ENCODE measurements around the gene RAET1G.
"Not testable (repeated sequence)": the region's sequence is repeated elsewhere in the genome, so short reads cannot be mapped to it uniquely, and the experiment has no call there.

Gene RAET1G

DNA sequence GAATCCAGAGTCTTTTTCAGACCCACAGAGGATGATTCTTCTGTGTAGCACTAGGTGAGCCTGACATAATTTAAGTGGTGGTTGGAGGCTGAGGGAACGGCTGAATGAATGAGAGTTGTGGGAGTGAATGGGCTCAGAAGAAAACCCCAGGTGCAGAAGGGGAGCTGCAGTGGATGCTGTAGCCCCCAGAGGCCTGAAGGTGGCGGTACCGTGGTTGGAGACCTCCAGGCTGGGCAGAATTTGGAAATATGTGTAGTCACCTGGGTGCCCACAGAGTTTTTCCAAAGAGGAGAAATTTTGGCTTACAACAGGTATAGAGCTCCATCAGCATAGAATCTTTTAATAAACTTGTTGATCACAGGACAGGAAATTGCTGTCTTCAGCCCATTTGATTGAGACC lies 6.5 kb upstream of the RAET1G start:
- Histone ChIP-seq H3K4me1 (ENCODE audit: control insufficient read depth in 1 of 2, insufficient read depth in 2 of 2, low read length in 2 of 2) (peaks cover 0 to 11% of the 10 kb centered on the region in 2 donors), H3K4me3 (ENCODE audit: low read depth in 1 of 2, low read length in 2 of 2) (no peak overlapping the region), H3K27ac (ENCODE audit: low read length) (no peak overlapping the region), H3K36me3 (ENCODE audit: control insufficient read depth in 1 of 2, insufficient read depth in 2 of 2, low read length in 2 of 2) (no peaks in the 10 kb centered on the region), H3K9me3 (ENCODE audit: control insufficient read depth in 1 of 2, low read length in 2 of 2) (no peaks in the 10 kb centered on the region), H3K27me3 (ENCODE audit: low read depth, low read length) (peaks cover 20% of the 10 kb centered on the region)

DNA sequence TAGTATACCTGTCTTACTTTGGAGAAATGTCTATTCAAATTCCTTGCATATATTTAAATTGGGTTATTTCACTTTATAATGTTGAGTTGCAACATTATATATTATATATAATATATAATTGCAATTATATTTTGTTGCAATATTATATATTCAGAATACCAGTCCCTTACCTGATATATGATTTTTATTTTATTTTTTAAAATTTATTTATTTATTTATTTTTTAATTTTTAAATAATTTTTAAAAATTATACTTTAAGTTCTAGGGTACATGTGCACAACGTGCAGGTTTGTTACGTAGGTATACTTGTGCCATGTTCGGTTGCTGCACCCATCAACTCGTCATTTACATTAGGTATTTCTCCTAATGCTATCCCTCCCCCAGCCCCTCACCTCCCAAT lies 4.1 kb upstream of the RAET1G start:
- H3K4me1 ChIP-seq (ENCODE audit: control insufficient read depth in 1 of 2, insufficient read depth in 2 of 2, low read length in 2 of 2): peaks cover 0 to 16% of the 10 kb centered on the region in 2 donors
- H3K27ac ChIP-seq (ENCODE audit: low read length); H3K27me3 ChIP-seq (ENCODE audit: low read depth, low read length); H3K4me3 ChIP-seq (ENCODE audit: low read depth in 1 of 2, low read length in 2 of 2); H3K9me3 ChIP-seq (ENCODE audit: control insufficient read depth in 1 of 2, low read length in 2 of 2); H3K36me3 ChIP-seq (ENCODE audit: control insufficient read depth in 1 of 2, insufficient read depth in 2 of 2, low read length in 2 of 2): not testable (repeated sequence)

DNA sequence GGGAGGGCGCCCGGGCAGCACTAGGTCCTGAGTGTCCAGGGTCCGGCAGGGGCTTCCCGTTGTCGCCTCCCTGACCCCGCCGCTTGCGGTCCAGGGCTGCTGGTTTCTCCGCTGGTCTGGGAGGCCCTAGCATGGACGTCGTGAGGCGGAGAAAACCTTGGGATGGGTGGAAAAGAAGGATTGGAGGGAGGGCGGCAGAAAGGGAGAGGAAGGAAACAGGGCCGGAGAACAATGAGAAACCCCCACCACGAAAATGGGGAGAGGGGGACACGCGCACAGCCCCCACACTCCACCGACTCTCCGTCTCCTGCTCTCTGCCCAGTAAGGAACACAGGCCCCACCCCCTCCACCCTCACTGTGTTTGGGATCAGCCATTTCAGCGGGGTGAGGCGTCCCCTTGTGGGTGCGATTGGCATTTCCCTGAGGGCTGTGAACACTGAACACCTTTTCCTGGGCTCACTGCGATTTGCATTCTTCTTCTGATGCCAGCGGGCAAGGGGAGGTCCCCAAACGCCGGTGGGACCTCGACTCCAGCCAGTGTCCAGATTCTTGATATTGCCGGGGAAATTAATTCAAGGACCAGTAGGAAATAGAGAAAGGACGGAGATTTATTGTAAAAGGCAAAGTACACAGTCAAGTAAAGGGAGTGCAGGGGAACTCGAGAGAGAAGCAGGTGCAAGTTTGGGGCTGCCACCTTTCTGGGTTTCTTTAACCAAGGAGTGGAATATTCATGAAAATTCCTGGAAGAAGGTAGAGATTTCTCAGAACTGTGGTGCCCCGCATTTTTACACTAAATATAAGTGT lies 3.3 kb upstream of the RAET1G start:
- Histone ChIP-seq H3K4me3 (ENCODE audit: low read depth in 1 of 2, low read length in 2 of 2) (peak overlapping the region; percentile 52 to 67), H3K36me3 (ENCODE audit: control insufficient read depth in 1 of 2, insufficient read depth in 2 of 2, low read length in 2 of 2) (no peaks in the 10 kb centered on the region), H3K4me1 (ENCODE audit: control insufficient read depth in 1 of 2, insufficient read depth in 2 of 2, low read length in 2 of 2) (peaks cover 0 to 16% of the 10 kb centered on the region in 2 donors), H3K9me3 (ENCODE audit: control insufficient read depth in 1 of 2, low read length in 2 of 2) (no peaks in the 10 kb centered on the region), H3K27me3 (ENCODE audit: low read depth, low read length) (peaks cover 9% of the 10 kb centered on the region), H3K27ac (ENCODE audit: low read length) (no peak overlapping the region)

DNA sequence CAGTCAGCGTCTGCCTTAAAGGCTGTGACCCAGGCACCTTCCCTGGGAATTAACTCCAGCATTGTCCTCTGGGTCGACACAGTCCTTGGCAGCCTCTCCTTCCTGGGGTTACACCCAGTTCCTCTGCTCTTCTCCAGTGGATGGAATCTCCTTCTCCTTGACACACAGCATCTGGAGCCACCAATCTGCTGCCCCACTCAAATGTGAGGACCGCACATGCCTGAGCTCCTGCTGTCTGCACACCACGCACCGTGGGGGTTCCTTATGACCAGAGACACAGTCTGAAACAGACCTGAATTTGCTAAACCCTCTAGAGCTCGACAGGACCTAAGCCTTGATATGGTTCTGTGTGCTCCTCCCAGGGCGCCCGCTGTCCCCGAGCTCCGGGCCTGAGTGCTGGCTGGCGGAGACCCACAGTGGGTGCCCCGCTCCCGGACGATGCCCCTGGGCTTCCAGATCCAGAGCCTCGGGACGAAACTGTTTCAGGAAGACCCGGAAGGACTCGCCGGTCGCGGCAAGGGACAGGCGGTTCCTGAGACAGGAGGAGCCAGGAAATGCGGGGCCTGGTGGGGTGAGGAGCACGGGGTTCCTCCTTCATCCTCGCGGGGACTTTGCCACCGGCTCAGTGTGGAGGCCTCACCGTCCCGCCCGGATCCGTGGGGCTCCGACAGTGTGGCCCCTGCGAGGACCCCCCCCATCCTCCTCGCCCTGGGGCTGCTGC lies 2.5 kb upstream of the RAET1G start:
- peak overlapping the region; percentile 52 to 67 for H3K4me3 ChIP-seq (ENCODE audit: low read depth in 1 of 2, low read length in 2 of 2)
- no peak overlapping the region for H3K27ac ChIP-seq (ENCODE audit: low read length)
- no peaks in the 10 kb centered on the region for H3K36me3 ChIP-seq (ENCODE audit: control insufficient read depth in 1 of 2, insufficient read depth in 2 of 2, low read length in 2 of 2)
- peaks cover 0 to 16% of the 10 kb centered on the region in 2 donors for H3K4me1 ChIP-seq (ENCODE audit: control insufficient read depth in 1 of 2, insufficient read depth in 2 of 2, low read length in 2 of 2)
- H3K27me3 ChIP-seq (ENCODE audit: low read depth, low read length): peaks cover 9% of the 10 kb centered on the region
- no peaks in the 10 kb centered on the region for H3K9me3 ChIP-seq (ENCODE audit: control insufficient read depth in 1 of 2, low read length in 2 of 2)

DNA sequence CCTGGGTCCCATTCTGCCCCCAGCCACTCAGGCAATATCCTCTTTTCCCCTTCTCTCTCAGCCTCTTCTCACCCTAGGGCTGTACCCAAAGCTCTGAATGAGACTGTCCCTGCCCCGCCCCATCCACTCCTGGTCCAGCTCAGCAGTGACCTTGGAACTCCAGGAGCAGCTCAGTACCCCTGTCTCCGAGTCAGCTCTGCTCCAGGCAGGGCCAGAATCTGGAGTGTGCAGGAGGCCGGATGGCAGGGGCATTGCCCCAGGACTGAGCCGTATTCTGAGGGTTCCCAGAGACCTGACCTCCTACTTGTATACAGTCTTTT lies 2.0 kb upstream of the RAET1G start:
- peaks cover 0 to 16% of the 10 kb centered on the region in 2 donors for H3K4me1 ChIP-seq (ENCODE audit: control insufficient read depth in 1 of 2, insufficient read depth in 2 of 2, low read length in 2 of 2)
- H3K27me3 ChIP-seq (ENCODE audit: low read depth, low read length): peaks cover 9% of the 10 kb centered on the region
- no peaks in the 10 kb centered on the region for H3K9me3 ChIP-seq (ENCODE audit: control insufficient read depth in 1 of 2, low read length in 2 of 2)
- H3K27ac ChIP-seq (ENCODE audit: low read length): no peak overlapping the region
- no peak overlapping the region for H3K4me3 ChIP-seq (ENCODE audit: low read depth in 1 of 2, low read length in 2 of 2)
- H3K36me3 ChIP-seq (ENCODE audit: control insufficient read depth in 1 of 2, insufficient read depth in 2 of 2, low read length in 2 of 2): no peaks in the 10 kb centered on the region

DNA sequence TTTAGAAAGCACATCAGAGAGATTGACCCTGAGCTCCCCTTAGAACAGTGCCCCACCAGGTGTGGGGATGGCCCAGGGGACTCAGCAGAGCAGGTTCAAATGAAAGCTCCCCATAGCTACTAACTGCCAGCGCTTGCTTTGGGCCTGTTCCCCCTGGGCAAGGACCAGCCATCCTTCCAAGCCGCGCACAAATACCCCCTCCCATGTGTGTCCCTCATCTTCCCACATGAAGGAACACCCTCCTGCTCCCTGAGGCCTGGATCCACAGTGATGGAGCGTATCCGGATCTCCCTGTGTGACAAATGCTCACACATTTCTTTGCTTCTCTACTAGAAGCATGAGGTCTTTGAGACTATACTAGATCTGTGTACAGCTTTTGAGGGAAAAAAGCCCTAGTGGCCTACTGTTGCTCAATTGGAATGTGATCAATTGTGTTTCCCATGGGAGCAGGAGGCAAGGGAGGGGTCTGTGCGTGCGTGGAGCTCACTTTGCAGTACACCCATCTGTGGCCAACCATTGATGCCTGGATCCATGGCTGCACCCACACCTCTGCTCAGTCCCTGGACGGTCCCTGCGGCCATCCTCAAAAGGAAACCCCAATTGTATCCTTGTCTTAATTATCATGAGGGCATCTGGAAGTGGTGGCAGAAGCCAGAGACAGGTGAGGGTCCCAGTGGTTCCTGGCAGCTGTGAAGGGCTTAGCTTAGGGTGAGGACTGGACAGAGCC lies 1.4 kb upstream of the RAET1G start:
- H3K4me3 ChIP-seq (ENCODE audit: low read depth in 1 of 2, low read length in 2 of 2): no peak overlapping the region
- H3K4me1 ChIP-seq (ENCODE audit: control insufficient read depth in 1 of 2, insufficient read depth in 2 of 2, low read length in 2 of 2): peaks cover 0 to 16% of the 10 kb centered on the region in 2 donors
- H3K27ac ChIP-seq (ENCODE audit: low read length): no peak overlapping the region
- H3K9me3 ChIP-seq (ENCODE audit: control insufficient read depth in 1 of 2, low read length in 2 of 2): no peaks in the 10 kb centered on the region
- no peaks in the 10 kb centered on the region for H3K36me3 ChIP-seq (ENCODE audit: control insufficient read depth in 1 of 2, insufficient read depth in 2 of 2, low read length in 2 of 2)
- H3K27me3 ChIP-seq (ENCODE audit: low read depth, low read length): peaks cover 4% of the 10 kb centered on the region

DNA sequence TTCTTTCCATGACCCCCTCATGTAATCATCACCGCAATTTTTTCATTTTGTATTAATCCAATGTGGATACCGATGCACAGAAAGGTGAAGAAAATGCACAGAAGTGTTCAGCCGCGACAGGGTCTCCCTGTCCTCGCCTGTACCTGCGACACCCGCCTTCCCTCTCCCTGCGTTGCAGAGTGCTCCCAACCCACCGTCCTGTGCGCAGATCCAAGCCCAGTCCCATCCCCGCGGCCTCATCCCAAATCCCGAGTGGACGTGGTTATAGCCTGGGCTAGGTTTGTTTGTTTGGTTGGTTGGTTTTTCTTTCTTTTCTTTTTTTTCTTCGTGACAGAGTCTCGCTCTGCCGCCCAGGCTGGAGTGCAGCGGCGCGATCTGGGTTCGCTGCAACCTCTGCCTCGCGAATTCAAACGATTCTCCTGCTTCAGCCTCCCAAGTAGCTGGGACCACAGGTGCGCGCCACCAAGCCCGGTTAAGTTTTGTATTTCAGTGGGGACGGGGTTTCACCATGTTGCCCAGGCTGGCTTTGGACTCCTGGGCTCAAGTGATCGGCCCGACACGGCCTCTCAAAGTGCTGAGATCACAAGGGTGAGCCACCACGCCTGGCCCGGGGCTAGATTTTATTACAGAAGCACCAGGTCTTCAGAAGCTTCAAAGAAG lies 536 bp upstream of the RAET1G start:
- Histone ChIP-seq H3K27ac (ENCODE audit: low read length) (no peak overlapping the region), H3K4me3 (ENCODE audit: low read depth in 1 of 2, low read length in 2 of 2) (peak overlapping the region; percentile 70 to 72), H3K9me3 (ENCODE audit: control insufficient read depth in 1 of 2, low read length in 2 of 2) (no peaks in the 10 kb centered on the region), H3K4me1 (ENCODE audit: control insufficient read depth in 1 of 2, insufficient read depth in 2 of 2, low read length in 2 of 2) (peaks cover 0 to 16% of the 10 kb centered on the region in 2 donors), H3K27me3 (ENCODE audit: low read depth, low read length) (no peaks in the 10 kb centered on the region), H3K36me3 (ENCODE audit: control insufficient read depth in 1 of 2, insufficient read depth in 2 of 2, low read length in 2 of 2) (no peaks in the 10 kb centered on the region)

DNA sequence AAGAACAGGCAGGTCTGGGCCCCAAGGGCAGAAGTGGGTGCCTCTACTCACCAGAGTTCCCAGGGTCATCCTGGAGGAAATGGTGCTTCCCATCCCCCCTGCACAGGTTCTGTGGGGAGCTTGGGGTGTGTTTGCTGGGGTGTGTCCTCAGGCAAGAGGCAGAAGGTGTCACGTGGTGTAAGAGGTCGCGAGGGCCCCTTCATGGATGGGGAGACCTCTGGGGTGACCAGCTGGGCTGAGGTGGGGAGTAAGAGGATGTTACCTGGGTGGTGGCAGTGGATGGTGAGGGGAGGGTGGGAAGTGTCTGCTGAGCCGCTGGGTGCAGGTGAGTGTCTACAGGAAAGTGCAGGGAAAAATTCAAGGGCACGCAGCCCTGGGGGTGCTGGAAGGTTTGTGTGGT lies 830 bp downstream of the RAET1G start:
- not testable (repeated sequence) for H3K27ac ChIP-seq (ENCODE audit: low read length)
- H3K4me3 ChIP-seq (ENCODE audit: low read depth in 1 of 2, low read length in 2 of 2): peak overlapping the region in 1 of 2 donors; percentile 70

DNA sequence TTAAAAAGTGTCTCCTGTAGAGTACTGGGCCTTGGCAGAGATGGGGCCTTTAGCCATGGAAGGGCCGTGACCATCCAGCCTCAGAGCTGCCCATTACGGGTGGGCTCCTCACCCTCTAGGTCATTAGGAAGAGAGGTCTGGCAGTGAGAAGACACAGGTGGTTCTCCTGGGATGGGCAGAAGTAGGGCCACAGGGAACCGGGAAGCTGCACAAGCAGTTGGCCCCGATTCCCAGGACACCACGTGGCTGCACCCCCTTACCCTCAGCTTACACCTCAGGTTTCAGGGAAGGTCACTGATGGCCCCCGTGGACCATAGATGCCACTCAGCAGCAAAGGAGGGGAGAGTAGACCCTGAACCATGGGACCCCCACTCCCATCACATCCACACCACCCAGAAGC lies 1.6 kb downstream of the RAET1G start:
- Histone ChIP-seq H3K36me3 (ENCODE audit: control insufficient read depth in 1 of 2, insufficient read depth in 2 of 2, low read length in 2 of 2) (no peaks in the 10 kb centered on the region), H3K27ac (ENCODE audit: low read length) (no peak overlapping the region), H3K27me3 (ENCODE audit: low read depth, low read length) (no peaks in the 10 kb centered on the region), H3K4me1 (ENCODE audit: control insufficient read depth in 1 of 2, insufficient read depth in 2 of 2, low read length in 2 of 2) (peaks cover 0 to 16% of the 10 kb centered on the region in 2 donors), H3K4me3 (ENCODE audit: low read depth in 1 of 2, low read length in 2 of 2) (no peak overlapping the region), H3K9me3 (ENCODE audit: control insufficient read depth in 1 of 2, low read length in 2 of 2) (no peaks in the 10 kb centered on the region)

More for the DNA sequence above, 830 bp downstream of the RAET1G start:
- not testable (repeated sequence) for H3K27me3 ChIP-seq (ENCODE audit: low read depth, low read length); H3K36me3 ChIP-seq (ENCODE audit: control insufficient read depth in 1 of 2, insufficient read depth in 2 of 2, low read length in 2 of 2); H3K9me3 ChIP-seq (ENCODE audit: control insufficient read depth in 1 of 2, low read length in 2 of 2)
- peaks cover 0 to 16% of the 10 kb centered on the region in 2 donors for H3K4me1 ChIP-seq (ENCODE audit: control insufficient read depth in 1 of 2, insufficient read depth in 2 of 2, low read length in 2 of 2)

DNA sequence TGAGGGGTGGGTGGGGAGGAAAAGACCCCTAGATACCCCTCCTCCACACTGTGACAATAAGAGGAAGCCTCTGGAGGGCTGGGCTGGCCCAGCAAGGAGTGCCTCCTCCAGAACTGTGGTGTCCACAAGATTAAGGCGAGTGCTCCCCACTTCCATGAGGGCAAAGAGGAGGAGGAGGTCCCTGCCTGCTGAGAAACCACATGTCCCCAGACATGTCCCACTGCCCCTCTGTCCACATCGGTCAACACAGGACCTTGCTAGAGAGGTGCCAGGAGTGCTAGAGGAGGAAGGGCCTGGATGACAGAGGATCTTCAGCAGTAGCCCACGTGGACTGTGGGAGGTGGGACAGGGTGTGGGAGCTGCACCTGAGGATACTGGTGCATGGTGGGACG lies 3.1 kb downstream of the RAET1G start:
- Histone ChIP-seq H3K27me3 (ENCODE audit: low read depth, low read length) (no peaks in the 10 kb centered on the region), H3K36me3 (ENCODE audit: control insufficient read depth in 1 of 2, insufficient read depth in 2 of 2, low read length in 2 of 2) (no peaks in the 10 kb centered on the region), H3K4me3 (ENCODE audit: low read depth in 1 of 2, low read length in 2 of 2) (no peak overlapping the region), H3K4me1 (ENCODE audit: control insufficient read depth in 1 of 2, insufficient read depth in 2 of 2, low read length in 2 of 2) (peaks cover 0 to 5% of the 10 kb centered on the region in 2 donors), H3K27ac (ENCODE audit: low read length) (no peak overlapping the region), H3K9me3 (ENCODE audit: control insufficient read depth in 1 of 2, low read length in 2 of 2) (no peaks in the 10 kb centered on the region)
